GM12878 (cell line): ENCODE results near the gene ATOSB. TPM values are rescaled to one million over a fixed set of nuclear protein-coding genes. Genes with fewer than 3 reads are reported as not detected.

ENCODE experiments used
- ASH2L ChIP-seq: fragments of 300-600, 200-600 bp; sonication (generic); IDR thresholded peaks from 2 replicates; pipeline ENCODE4 v1.6.1; 2017; ENCODE audit warnings: low read depth, mild to moderate bottlenecking, borderline replicate concordance
- BCL3 ChIP-seq: IDR thresholded peaks from 2 replicates; pipeline ENCODE4 v1.6.1; 2011; ENCODE audit warnings: borderline replicate concordance, low read depth, mild to moderate bottlenecking, moderate library complexity, low read length; ENCODE audit not compliant: insufficient read depth, poor library complexity, severe bottlenecking
- CBX5 ChIP-seq: sonication (generic); IDR thresholded peaks from 2 replicates; pipeline ENCODE4 v1.6.1; 2016; ENCODE audit warnings: low read depth, moderate library complexity, mild to moderate bottlenecking, inconsistent platforms
- CEBPB ChIP-seq, 2 experiments: fragments of 150-350 bp in 1 of 2; IDR thresholded peaks; 2 replicates each; pipeline ENCODE4 v1.6.1; 2012 to 2014; ENCODE audit warnings: low read depth in 2 of 2, low read length in 2 of 2, borderline replicate concordance in 1 of 2, inconsistent platforms in 1 of 2
- CTCF ChIP-seq, 3 experiments: IDR thresholded peaks in 2 of 3; conservative IDR thresholded peaks in 1 of 3; 2 replicates each; pipeline ENCODE4 v1.5.1; 2011; ENCODE audit warnings: low read depth in 3 of 3, low read length in 3 of 3, mild to moderate bottlenecking in 3 of 3, control low read depth in 2 of 3, moderate library complexity in 2 of 3, inconsistent platforms in 1 of 3, mixed read lengths in 1 of 3; ENCODE audit not compliant: control insufficient read depth in 2 of 3, insufficient read depth in 1 of 3; ENCODE audit errors: extremely low read depth in 1 of 3
- HDAC2 ChIP-seq: fragments of 200-600 bp; sonication (generic); IDR thresholded peaks from 2 replicates; pipeline ENCODE4 v1.6.1; 2017
- IRF3 ChIP-seq: fragments of 450-650 bp; IDR thresholded peaks from 2 replicates; pipeline ENCODE4 v1.6.1; 2014; ENCODE audit warnings: mild to moderate bottlenecking
- KAT2A ChIP-seq: conservative IDR thresholded peaks from 2 replicates; pipeline ENCODE4 v1.6.1; 2011; ENCODE audit warnings: low read depth, low read length; ENCODE audit not compliant: control insufficient read depth
- MLLT1 ChIP-seq: fragments of 450-650 bp; IDR thresholded peaks from 2 replicates; pipeline ENCODE4 v1.6.1; 2016; ENCODE audit warnings: mild to moderate bottlenecking
- NFIC ChIP-seq: IDR thresholded peaks from 2 replicates; pipeline ENCODE4 v1.6.1; 2012; ENCODE audit warnings: low read depth, mild to moderate bottlenecking, inconsistent platforms, low read length, moderate library complexity
- NFXL1 ChIP-seq: fragments of 450-650 bp; IDR thresholded peaks from 2 replicates; pipeline ENCODE4 v1.6.1; 2017; ENCODE audit warnings: antibody characterized with exemption, mild to moderate bottlenecking, borderline replicate concordance
- RBBP5 ChIP-seq: fragments of 200-600 bp; sonication (generic); conservative IDR thresholded peaks from 2 replicates; pipeline ENCODE4 v1.6.1; 2016
- RCOR1 ChIP-seq: conservative IDR thresholded peaks from 2 replicates; pipeline ENCODE4 v1.6.1; 2012; ENCODE audit warnings: low read depth, low read length, improper control_type of control experiment
- RELA ChIP-seq: fragments of 450-650 bp; IDR thresholded peaks from 2 replicates; pipeline ENCODE4 v1.8.0; 2014; ENCODE audit warnings: borderline replicate concordance; ENCODE audit not compliant: partially characterized antibody
- SPI1 ChIP-seq: IDR thresholded peaks from 2 replicates; pipeline ENCODE4 v1.6.1; 2011; ENCODE audit warnings: low read depth, mild to moderate bottlenecking, low read length, moderate library complexity, borderline replicate concordance; ENCODE audit not compliant: insufficient read depth
- YY1 ChIP-seq: IDR thresholded peaks from 2 replicates; pipeline ENCODE4 v1.6.1; 2011; ENCODE audit warnings: low read depth, mild to moderate bottlenecking, low read length
- ZBTB11 ChIP-seq: fragments of 450-650 bp; formaldehyde crosslinking; IDR thresholded peaks from 2 replicates; pipeline ENCODE4 v1.5.0; 2022; ENCODE audit warnings: mild to moderate bottlenecking, missing genetic modification characterization
- ZNF384 ChIP-seq: IDR thresholded peaks from 2 replicates; pipeline ENCODE4 v1.6.1; 2012; ENCODE audit warnings: low read depth, mild to moderate bottlenecking, low read length, improper control_type of control experiment, borderline replicate concordance
- ZNF622 ChIP-seq: fragments of 450-650 bp; IDR thresholded peaks from 2 replicates; pipeline ENCODE4 v1.6.1; 2017; ENCODE audit warnings: mild to moderate bottlenecking, inconsistent platforms
- polyA plus RNA-seq, 11 experiments: library from polyadenylated mRNA; depleted of rRNA in 4 of 11; unstranded in 6 of 11; stranded (reverse) in 5 of 11; fragments of >200 nt; fragmentation: Nextera tagmentation in 4 of 11; fragmentation: Illumina TruSeq in 1 of 11; extraction: Ambion mirVana in 4 of 11; extraction: Trizol in 1 of 11; gene quantifications; 1 replicate in 1 of 11; 2 replicates in 10 of 11; pipeline versions ENCODE4 v1.2.1 to v1.2.3, GENCODE V29; 2011 to 2016; ENCODE audit warnings: inconsistent platforms in 2 of 11, missing spikeins in 2 of 11, low read depth in 1 of 11
- total RNA-seq, 4 experiments: library from RNA; depleted of rRNA in 3 of 4; stranded (reverse); fragments of >200 nt in 3 of 4; fragmentation: Illumina TruSeq in 1 of 4; extraction: Trizol in 1 of 4; gene quantifications; 2 replicates each; pipeline versions ENCODE4 v1.2.1 to v1.2.3, GENCODE V29; 2013 to 2021

Gene ATOSB
- total and polyA plus RNA-seq, 10 of the 15 experiments (the other 5 are each of a cell fraction or from before 2014, with no cell fraction given) = 0.60 to 5.4 (median 2.5) TPM

GRCh38 chr9:35102769-35103659 lies 12.6 kb downstream of the ATOSB start, which contains the start of gene STOML2 (continued):
- TF ChIP-seq ZNF384 (no peak), HDAC2 (no peak), YY1 (peak; percentile 88), NFXL1 (no peak), RBBP5 (no peak), CBX5 (0 out of 2 replicates have a peak, but pooled peaks have one; percentile 53), ZBTB11 (CRISPR knock-in tag) (peak; percentile 92), ASH2L (no peak), CTCF (IDR thresholded peaks at IDR 0.05 in 2 of 3, conservative IDR thresholded peaks at IDR 0.05 in 1 of 3; ENCODE audit: control insufficient read depth in 2 of 3, extremely low read depth in 1 of 3, insufficient read depth in 1 of 3, low read depth in 3 of 3, low read length in 3 of 3) (no peak), MLLT1 (peak; percentile 76), KAT2A (no peak), NFIC (no peak; the same call in 1 of the 2 replicates), RELA (peak; percentile 66), RCOR1 (0 out of 2 replicates have a peak, but pooled peaks have one; percentile 37), CEBPB (IDR thresholded peaks at IDR 0.05; ENCODE audit: borderline replicate concordance in 1 of 2, low read depth in 2 of 2, low read length in 2 of 2) (no peak), SPI1 (peak; percentile 26; the same call in 1 of the 2 replicates), BCL3 (peak; percentile 70), IRF3 (peak; percentile 67), ZNF622 (no peak)
